GM18907 (cell line): ENCODE results near the gene POM121C.
"Not testable (repeated sequence)": the region's sequence is repeated elsewhere in the genome, so short reads cannot be mapped to it uniquely, and the experiment has no call there.

ENCODE experiments used
- ATAC-seq: cut with Tn5 transposase; IDR thresholded peaks from one replicate; pipeline ENCODE4 v1.9.1; 2021; ENCODE audit warnings: mild to moderate bottlenecking, moderate library complexity; ENCODE audit not compliant: unreplicated experiment

Gene POM121C

GRCh38 chr7:75439000-75439399 is 47.1 kb downstream of the POM121C start:
- not testable (repeated sequence) for ATAC-seq

- not testable (repeated sequence) for ATAC-seq
Observed at GRCh38 chr7:75423481-75423880, 62.6 kb downstream of the POM121C start.

- not testable (repeated sequence) for ATAC-seq
Observed at GRCh38 chr7:75421798-75422710, 64.0 kb downstream of the POM121C start.

GRCh38 chr7:75420152-75420551 is 65.9 kb downstream of the POM121C start:
- ATAC-seq: not testable (repeated sequence)

GRCh38 chr7:75419693-75420092 is 66.4 kb downstream of the POM121C start:
- ATAC-seq: not testable (repeated sequence)

- ATAC-seq: not testable (repeated sequence)
Observed at GRCh38 chr7:75419210-75419609, 66.9 kb downstream of the POM121C start.

- not testable (repeated sequence) for ATAC-seq
Observed at GRCh38 chr7:75418292-75418858, 67.7 kb downstream of the POM121C start.

- ATAC-seq: not testable (repeated sequence)
Observed at GRCh38 chr7:75416787-75417186, 69.3 kb downstream of the POM121C start.

GRCh38 chr7:75415829-75416373 is 70.2 kb downstream of the POM121C start:
- not testable (repeated sequence) for ATAC-seq

- ATAC-seq: not testable (repeated sequence)
Observed at GRCh38 chr7:75415428-75415817, 70.7 kb downstream of the POM121C start.

GRCh38 chr7:75414708-75415427 is 71.2 kb downstream of the POM121C start:
- ATAC-seq: not testable (repeated sequence)

GRCh38 chr7:75414204-75414603 is 71.9 kb downstream of the POM121C start:
- not testable (repeated sequence) for ATAC-seq

GRCh38 chr7:75410823-75411173 is 75.3 kb downstream of the POM121C start:
- ATAC-seq: peak; percentile 3

GRCh38 chr7:75409880-75410822 is 75.9 kb downstream of the POM121C start:
- peak; percentile 87 for ATAC-seq

- ATAC-seq: not testable (repeated sequence)
Observed at GRCh38 chr7:75404663-75405062, 81.4 kb downstream of the POM121C start.

GRCh38 chr7:75403455-75404443 is 82.3 kb downstream of the POM121C start:
- not testable (repeated sequence) for ATAC-seq

GRCh38 chr7:75400575-75400974 is 85.5 kb downstream of the POM121C start:
- ATAC-seq: not testable (repeated sequence)

- ATAC-seq: peak; percentile 53
Observed at GRCh38 chr7:75398771-75399700, 87.1 kb downstream of the POM121C start.
